ENCODE data around the gene SPACA7.

Gene SPACA7

DNA sequence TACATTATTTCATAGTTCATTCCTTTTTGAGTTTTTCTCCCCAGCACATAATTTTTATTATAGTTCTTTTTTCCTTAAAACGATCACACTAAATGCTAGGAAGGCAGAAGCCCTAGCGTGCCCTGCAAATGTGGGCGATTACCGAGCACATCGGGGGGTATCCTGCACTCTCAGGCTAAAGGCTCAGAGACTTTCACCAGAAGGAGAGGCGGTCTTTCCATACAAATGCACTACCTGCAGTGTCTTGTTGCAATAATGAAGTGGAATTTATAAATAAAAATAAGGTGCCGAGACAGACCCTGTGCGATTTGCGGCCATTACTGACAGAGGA, 29.3 kb upstream of the SPACA7 start:
- H3K27me3 ChIP-seq (ENCODE audit: insufficient read depth, low read depth): no peaks in the 10 kb centered on the region
- no peaks in the 10 kb centered on the region for H3K4me1 ChIP-seq (ENCODE audit: low read depth, poor library complexity, severe bottlenecking)
- no peak overlapping the region for H3K4me2 ChIP-seq
- H3K27ac ChIP-seq: no peak overlapping the region
- no peaks in the 10 kb centered on the region for H4K20me1 ChIP-seq (ENCODE audit: insufficient read depth)
- no peaks in the 10 kb centered on the region for H3K36me3 ChIP-seq (ENCODE audit: insufficient read depth)
- H3K9ac ChIP-seq: no peak overlapping the region
- no peak overlapping the region for H2AFZ ChIP-seq (ENCODE audit: low read depth)
- TF ChIP-seq, protein P1, sequence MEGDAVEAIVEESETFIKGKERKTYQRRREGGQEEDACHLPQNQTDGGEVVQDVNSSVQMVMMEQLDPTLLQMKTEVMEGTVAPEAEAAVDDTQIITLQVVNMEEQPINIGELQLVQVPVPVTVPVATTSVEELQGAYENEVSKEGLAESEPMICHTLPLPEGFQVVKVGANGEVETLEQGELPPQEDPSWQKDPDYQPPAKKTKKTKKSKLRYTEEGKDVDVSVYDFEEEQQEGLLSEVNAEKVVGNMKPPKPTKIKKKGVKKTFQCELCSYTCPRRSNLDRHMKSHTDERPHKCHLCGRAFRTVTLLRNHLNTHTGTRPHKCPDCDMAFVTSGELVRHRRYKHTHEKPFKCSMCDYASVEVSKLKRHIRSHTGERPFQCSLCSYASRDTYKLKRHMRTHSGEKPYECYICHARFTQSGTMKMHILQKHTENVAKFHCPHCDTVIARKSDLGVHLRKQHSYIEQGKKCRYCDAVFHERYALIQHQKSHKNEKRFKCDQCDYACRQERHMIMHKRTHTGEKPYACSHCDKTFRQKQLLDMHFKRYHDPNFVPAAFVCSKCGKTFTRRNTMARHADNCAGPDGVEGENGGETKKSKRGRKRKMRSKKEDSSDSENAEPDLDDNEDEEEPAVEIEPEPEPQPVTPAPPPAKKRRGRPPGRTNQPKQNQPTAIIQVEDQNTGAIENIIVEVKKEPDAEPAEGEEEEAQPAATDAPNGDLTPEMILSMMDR (conservative IDR thresholded peaks at IDR 0.05; ENCODE audit: low read depth, low read length): no peak
- no peak overlapping the region for H3K4me3 ChIP-seq (IDR thresholded peaks at IDR 0.05; ENCODE audit: insufficient read depth, low read depth, low read length)
- H3K79me2 ChIP-seq (ENCODE audit: insufficient read depth, low read depth): no peaks in the 10 kb centered on the region

DNA sequence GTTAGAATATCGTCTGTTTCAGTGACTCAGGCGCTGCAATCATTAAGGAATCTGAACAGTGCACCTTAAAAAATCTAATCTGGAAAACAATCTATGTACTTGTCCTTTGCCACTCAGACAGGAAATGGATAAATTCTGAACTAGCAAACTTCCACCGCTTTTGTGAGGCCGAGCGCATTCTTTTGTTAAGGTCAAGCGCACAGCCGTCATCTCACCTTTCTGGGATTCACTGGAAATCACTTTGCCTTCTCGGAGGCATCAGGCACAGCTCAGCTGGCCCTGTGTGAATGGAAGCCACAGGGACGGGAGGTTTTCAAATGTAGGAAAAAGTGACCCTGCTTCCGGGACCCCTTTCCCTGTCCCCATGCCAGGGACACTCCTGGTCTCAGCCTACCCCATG, 28.2 kb upstream of the SPACA7 start:
- no peaks in the 10 kb centered on the region for H3K36me3 ChIP-seq (ENCODE audit: insufficient read depth)
- no peaks in the 10 kb centered on the region for H3K27me3 ChIP-seq (ENCODE audit: insufficient read depth, low read depth)
- no peak overlapping the region for H3K4me3 ChIP-seq (IDR thresholded peaks at IDR 0.05; ENCODE audit: insufficient read depth, low read depth, low read length)
- no peaks in the 10 kb centered on the region for H4K20me1 ChIP-seq (ENCODE audit: insufficient read depth)
- H3K9ac ChIP-seq: no peak overlapping the region
- TF ChIP-seq, protein P1 (conservative IDR thresholded peaks at IDR 0.05; ENCODE audit: low read depth, low read length): no peak
- no peak overlapping the region for H3K27ac ChIP-seq
- no peaks in the 10 kb centered on the region for H3K79me2 ChIP-seq (ENCODE audit: insufficient read depth, low read depth)
- no peak overlapping the region for H2AFZ ChIP-seq (ENCODE audit: low read depth)
- H3K4me2 ChIP-seq: no peak overlapping the region
- no peaks in the 10 kb centered on the region for H3K4me1 ChIP-seq (ENCODE audit: low read depth, poor library complexity, severe bottlenecking)

DNA sequence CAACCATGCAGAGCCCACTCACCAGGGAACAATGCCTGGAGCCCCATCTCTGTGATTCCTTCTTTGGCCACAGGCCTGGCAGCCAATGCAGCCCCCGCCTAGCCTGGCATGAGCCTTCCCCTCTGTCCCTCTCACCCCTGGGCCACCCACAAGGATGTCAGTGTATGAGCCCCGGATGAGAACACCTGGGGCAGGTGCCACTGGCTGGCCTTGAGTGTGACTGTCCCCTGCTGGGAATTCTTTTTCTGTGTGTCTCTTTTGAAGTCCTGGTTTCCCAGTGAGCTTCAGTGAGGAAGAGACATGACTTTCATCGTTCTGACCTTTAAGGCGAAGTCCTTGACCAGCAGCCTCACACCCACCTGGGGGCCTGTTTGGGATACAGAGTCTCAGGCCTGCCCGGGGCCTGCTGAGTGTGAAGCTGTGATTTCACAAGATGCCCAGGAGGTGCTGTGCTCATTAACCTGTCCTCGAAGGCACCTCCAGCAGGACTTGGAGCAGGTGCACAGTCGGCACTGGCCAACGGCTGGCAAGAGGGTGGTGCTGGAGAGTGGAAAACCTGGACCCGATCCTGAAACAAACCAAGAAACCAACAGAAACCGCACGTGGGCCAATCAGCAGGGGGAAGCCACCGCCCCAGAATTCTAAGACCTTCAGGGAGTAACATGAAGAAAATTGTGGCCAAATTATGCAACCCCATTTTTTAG, 27.4 kb upstream of the SPACA7 start:
- no peaks in the 10 kb centered on the region for H4K20me1 ChIP-seq (ENCODE audit: insufficient read depth)
- H2AFZ ChIP-seq (ENCODE audit: low read depth): no peak overlapping the region
- H3K9ac ChIP-seq: no peak overlapping the region
- TF ChIP-seq, protein P1 (conservative IDR thresholded peaks at IDR 0.05; ENCODE audit: low read depth, low read length): no peak
- H3K4me3 ChIP-seq (IDR thresholded peaks at IDR 0.05; ENCODE audit: insufficient read depth, low read depth, low read length): no peak overlapping the region
- H3K79me2 ChIP-seq (ENCODE audit: insufficient read depth, low read depth): no peaks in the 10 kb centered on the region
- H3K4me1 ChIP-seq (ENCODE audit: low read depth, poor library complexity, severe bottlenecking): no peaks in the 10 kb centered on the region
- H3K4me2 ChIP-seq: no peak overlapping the region
- H3K27me3 ChIP-seq (ENCODE audit: insufficient read depth, low read depth): no peaks in the 10 kb centered on the region
- H3K36me3 ChIP-seq (ENCODE audit: insufficient read depth): no peaks in the 10 kb centered on the region
- H3K27ac ChIP-seq: no peak overlapping the region

DNA sequence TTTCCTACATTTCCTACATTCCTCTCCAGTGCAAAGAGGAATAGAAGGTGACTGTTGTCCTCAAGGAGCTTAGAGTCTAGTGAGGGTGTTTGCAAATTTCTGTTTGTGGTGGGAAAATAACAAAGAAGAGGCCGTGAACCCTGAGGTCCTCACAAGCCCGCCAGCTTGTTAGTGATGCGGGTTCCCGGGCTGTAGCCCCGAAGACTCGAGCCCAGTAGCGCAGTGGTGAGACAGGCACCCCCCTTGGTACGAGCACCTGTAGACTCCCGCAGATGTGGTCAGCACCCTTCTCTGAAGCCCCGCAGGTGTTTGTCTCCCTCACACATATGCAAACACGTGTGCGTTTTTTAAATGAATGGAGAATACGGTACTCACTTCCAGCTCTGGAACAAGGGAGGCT, 26.5 kb upstream of the SPACA7 start:
- H3K9ac ChIP-seq: no peak overlapping the region
- H2AFZ ChIP-seq (ENCODE audit: low read depth): no peak overlapping the region
- H3K4me3 ChIP-seq (IDR thresholded peaks at IDR 0.05; ENCODE audit: insufficient read depth, low read depth, low read length): no peak overlapping the region
- no peaks in the 10 kb centered on the region for H3K4me1 ChIP-seq (ENCODE audit: low read depth, poor library complexity, severe bottlenecking)
- H3K79me2 ChIP-seq (ENCODE audit: insufficient read depth, low read depth): no peaks in the 10 kb centered on the region
- H4K20me1 ChIP-seq (ENCODE audit: insufficient read depth): no peaks in the 10 kb centered on the region
- H3K27me3 ChIP-seq (ENCODE audit: insufficient read depth, low read depth): no peaks in the 10 kb centered on the region
- no peaks in the 10 kb centered on the region for H3K36me3 ChIP-seq (ENCODE audit: insufficient read depth)
- no peak overlapping the region for H3K4me2 ChIP-seq
- H3K27ac ChIP-seq: no peak overlapping the region
- TF ChIP-seq, protein P1 (conservative IDR thresholded peaks at IDR 0.05; ENCODE audit: low read depth, low read length): no peak

Data from KMS-11 (cell line).